Measurements from ENCODE around the gene ADCY3.

DNA sequence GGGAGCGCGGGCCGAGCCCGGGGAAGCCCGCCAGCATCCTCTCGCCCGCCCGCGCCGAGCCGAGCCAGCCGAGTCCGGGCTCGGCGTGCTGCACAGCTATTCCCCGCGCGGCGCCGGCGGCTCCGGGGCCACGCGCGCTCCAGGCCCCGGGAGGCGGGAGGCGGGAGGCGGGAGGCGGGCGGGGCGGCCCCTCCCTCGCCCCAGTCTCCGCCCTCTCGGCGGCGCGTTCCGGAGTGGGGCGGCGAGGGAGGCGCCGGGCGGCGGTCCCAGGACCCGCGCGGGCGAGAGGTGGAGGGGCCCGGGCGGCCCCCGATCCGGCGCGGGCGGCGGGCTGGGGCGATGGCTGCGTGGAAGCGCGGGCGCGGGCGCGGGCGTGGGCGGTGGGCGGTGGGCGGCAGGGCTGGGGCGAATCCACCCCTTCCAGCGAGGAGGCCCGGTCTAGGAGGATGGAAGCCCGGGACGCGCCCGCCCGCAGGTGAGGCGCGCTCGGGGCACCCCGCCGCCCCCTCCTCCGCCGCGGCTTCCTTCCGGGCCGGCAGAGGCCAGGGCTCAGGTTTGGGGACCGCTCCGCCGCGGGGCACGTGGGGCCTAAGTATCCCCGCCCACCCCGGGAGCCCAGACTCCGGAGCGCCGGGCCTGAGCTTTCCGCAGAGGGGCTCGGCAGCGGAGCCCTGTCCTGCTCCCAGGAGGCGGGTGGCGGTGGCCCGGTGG, at the start of gene ADCY3:
- TF ChIP-seq, protein P1, sequence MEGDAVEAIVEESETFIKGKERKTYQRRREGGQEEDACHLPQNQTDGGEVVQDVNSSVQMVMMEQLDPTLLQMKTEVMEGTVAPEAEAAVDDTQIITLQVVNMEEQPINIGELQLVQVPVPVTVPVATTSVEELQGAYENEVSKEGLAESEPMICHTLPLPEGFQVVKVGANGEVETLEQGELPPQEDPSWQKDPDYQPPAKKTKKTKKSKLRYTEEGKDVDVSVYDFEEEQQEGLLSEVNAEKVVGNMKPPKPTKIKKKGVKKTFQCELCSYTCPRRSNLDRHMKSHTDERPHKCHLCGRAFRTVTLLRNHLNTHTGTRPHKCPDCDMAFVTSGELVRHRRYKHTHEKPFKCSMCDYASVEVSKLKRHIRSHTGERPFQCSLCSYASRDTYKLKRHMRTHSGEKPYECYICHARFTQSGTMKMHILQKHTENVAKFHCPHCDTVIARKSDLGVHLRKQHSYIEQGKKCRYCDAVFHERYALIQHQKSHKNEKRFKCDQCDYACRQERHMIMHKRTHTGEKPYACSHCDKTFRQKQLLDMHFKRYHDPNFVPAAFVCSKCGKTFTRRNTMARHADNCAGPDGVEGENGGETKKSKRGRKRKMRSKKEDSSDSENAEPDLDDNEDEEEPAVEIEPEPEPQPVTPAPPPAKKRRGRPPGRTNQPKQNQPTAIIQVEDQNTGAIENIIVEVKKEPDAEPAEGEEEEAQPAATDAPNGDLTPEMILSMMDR (IDR thresholded peaks at IDR 0.05): no peak
- no peak for TF ChIP-seq ZFX (IDR thresholded peaks at IDR 0.05; ENCODE audit: borderline replicate concordance)
